ENCODE results near the gene HIP1. TPM values are rescaled to one million over a fixed set of nuclear protein-coding genes. Genes with fewer than 3 reads are reported as not detected.
"Not testable (repeated sequence)": the region's sequence is repeated elsewhere in the genome, so short reads cannot be mapped to it uniquely, and the experiment has no call there.

The HIP1 gene
- total RNA-seq, 1 experiment from 2014 or later = 48.6 TPM

DNA sequence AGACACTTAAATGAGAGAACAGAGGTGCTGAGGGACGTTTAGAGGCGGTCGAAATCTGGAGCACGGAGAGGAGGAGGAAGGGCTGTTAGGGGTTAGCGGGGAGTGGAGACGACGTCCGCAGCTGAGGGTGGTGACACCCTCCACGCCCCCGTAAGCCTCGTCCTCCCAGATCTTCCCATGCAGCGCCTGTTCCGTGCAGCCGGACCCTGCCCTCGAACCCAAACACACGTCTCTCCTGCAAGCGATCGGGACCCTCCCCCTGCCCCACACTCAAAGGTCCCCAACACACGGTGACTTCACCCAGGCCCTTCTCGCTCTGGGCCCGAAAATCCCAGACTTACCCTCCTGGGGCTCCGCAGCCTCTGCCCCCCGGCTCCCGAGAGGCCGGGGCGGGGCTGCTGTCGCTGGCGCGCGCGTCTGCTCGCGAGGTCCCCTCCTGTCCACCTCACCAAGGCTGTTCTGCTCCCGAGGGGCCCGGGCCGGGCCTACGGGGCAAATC is 211.5 kb downstream of the HIP1 start:
- peaks cover 24% of the 10 kb centered on the region for H3K36me3 ChIP-seq
- H3K4me1 ChIP-seq = peaks cover 15% of the 10 kb centered on the region
- not testable (repeated sequence) for H3K27me3 ChIP-seq; H3K9me3 ChIP-seq (replicated peaks)
- H3K27ac ChIP-seq = peak overlapping the region; percentile 46
- H3K4me3 ChIP-seq = peak overlapping the region; percentile 73
- DNase-seq = peak in 1 of 2 experiments; percentile 20

DNA sequence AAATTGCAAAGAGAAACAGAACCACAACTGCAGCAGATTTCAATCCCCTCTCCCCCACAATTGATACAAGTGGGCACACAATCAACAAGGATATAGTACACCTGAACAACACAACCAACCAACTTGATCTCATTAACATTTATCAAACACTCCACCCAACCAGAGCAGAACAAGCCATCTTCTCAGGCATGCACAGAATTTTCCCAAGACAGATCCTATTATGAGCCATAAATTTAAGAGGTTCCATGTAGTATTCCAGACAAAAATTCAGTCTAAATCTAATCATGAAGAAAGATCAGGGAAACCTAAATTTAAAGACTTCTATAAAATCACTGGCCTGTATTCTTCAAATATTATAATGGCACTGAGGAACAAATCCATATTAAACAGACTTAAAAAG is 217.0 kb downstream of the HIP1 start:
- peaks cover 55% of the 10 kb centered on the region for H3K36me3 ChIP-seq
- H3K27me3 ChIP-seq; H3K9me3 ChIP-seq (replicated peaks); DNase-seq; H3K4me1 ChIP-seq; H3K27ac ChIP-seq; H3K4me3 ChIP-seq: not testable (repeated sequence)

DNA sequence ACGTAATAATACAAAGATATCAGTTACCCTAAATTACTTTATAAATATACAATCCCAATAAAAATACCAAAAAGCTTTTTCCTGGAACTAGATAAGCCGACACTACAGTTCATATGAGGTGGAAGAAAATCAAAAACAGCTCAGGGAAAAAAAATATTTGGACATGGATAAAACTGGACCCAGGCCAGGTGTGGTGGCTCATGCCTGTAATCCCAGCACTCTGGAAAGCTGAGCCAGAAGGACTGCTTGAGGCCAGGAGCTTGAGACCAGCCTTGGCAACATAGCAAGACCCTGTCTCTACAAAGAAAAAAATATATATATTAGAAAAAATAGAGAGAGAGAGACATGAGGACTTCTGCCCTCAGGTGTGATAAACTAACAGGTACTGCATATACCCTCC is 219.9 kb downstream of the HIP1 start:
- H3K27ac ChIP-seq; H3K27me3 ChIP-seq; H3K9me3 ChIP-seq (replicated peaks); H3K4me3 ChIP-seq; H3K4me1 ChIP-seq; DNase-seq: not testable (repeated sequence)
- peaks cover 49% of the 10 kb centered on the region for H3K36me3 ChIP-seq

DNA sequence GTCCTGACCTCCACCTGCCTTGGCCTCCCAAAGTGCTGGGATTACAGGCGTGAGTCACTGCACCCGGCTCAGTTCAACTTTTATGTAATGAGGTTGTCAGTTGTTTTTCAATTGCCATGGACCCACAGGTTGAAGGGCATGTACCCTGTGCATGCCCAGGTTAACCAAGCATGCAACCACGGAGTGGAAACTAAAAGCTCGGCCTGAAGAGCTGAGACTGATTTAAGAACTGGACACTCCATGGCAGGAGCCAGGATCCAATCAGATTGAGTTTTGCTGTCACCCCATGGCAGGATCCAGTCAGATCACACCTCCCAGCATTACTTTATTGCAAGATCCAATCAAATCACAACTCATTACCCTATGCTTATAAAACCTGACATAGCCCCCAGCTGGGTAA is 229.7 kb downstream of the HIP1 start:
- not testable (repeated sequence) for DNase-seq; H3K4me3 ChIP-seq; H3K27ac ChIP-seq; H3K4me1 ChIP-seq; H3K36me3 ChIP-seq; H3K9me3 ChIP-seq (replicated peaks); H3K27me3 ChIP-seq

DNA sequence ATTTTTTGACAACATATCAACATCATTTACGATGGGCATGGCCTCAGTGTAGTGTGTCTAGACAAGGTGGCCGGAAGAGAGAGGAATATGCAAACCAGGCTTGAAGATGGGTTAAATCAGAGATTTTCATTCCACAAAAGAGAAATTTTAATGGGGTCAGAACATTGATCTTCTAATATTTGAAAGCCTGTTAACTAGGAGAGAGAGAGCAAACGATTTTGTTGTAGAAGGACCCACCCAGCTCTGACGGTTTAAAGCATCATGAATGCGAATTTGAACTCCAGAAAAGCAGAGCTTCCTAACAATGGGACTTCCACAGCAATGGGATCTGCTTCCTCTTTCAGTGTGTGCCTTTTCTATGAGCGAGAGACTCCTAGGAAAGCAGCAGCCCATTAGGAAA is 246.7 kb downstream of the HIP1 start, which contains the start of gene SPDYE5:
Gene SPDYE5 (plus strand): TSS at position 301 of the 400 bp plus-strand sequence. CDS start 1,728 bp downstream, outside the sequence.
- not testable (repeated sequence) for H3K4me1 ChIP-seq; H3K27me3 ChIP-seq; DNase-seq; H3K4me3 ChIP-seq; H3K27ac ChIP-seq; H3K36me3 ChIP-seq; H3K9me3 ChIP-seq (replicated peaks)

DNA sequence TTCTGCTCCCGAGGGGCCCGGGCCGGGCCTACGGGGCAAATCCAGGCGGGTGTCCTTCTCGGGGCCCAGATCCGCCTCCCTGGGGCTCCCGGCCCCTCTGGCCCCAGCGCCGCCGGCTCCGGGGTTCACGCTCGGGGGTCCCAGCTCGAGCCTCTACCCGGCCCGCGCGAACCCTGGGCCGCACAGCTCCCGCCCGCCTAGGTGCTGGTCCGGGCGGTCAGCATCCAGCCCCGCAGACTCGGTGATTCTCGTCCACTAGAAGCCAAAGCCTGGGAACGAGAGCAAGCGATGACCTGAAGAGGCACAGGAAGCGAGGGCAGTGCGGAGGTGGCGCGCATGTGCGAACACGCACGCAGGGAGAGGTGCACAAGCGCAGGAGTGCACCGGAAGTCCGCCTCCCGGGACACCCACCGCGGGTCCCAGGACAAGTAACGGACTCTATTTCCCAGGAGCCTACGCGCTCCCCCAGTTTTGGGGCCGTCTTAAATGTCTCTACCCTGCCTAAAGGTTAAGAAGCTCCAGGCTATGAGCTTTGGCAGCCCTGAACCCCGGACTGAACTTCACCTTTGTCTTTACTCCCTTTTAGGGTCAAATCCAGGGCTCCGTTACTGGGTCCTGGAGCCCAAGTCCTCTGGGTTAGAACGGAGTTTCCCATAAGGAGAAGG is 252.6 kb downstream of the HIP1 start, which contains the start of gene POM121C:
Gene POM121C (minus strand): TSS at position 321 of the 665 bp plus-strand sequence. CDS start 44,803 bp downstream, outside the sequence.
- peak within 1 kb of the TSS; percentile 58 for H3K27ac ChIP-seq
- peak within 1 kb of the TSS; percentile 100 for H3K4me3 ChIP-seq
- DNase-seq = peak; percentile 94 to 96
- not testable (repeated sequence) for H3K27me3 ChIP-seq; H3K9me3 ChIP-seq (replicated peaks); H3K4me1 ChIP-seq; H3K36me3 ChIP-seq

DNA sequence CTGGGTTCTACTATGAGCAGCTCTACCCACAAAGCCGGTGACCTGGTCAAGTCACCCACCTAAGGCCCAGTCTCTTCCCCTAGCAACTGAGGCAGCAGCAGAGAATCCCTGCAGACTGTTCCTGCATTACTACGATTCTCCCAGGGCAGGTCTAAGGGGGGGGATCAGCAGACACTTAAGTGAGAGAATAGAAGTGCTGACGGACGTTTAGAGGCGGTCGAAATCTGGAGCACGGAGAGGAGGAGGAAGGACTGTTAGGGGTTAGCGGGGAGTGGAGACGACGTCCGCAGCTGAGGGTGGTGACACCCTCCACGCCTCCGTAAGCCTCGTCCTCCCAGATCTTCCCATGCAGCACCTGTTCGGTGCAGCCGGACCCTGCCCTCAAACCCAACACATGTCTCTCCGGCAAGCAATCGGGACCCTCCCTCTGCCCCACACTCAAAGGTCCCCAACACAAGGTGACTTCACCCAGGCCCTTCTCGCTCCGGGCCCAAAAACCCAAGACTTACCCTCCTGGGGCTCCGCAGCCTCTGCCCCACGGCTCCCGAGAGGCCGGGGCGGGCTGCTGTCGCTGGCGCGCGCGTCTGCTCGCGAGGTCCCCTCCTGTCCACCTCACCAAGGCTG is 253.3 kb downstream of the HIP1 start:
- not testable (repeated sequence) for H3K27me3 ChIP-seq; H3K36me3 ChIP-seq; H3K4me1 ChIP-seq; H3K9me3 ChIP-seq (replicated peaks)
- H3K27ac ChIP-seq = peak overlapping the region; percentile 58
- H3K4me3 ChIP-seq = peak overlapping the region; percentile 100
- peak; percentile 10 to 29 for DNase-seq

Other genes with a start within 250 kb of the HIP1 start
- gene SPDYE5, start 246.6 kb downstream of the HIP1 start, total RNA-seq (2014; rRNA removed; shearing (Covaris generic)) = not detected in 2 replicates
- not detected in 2 replicates for gene CCL26, start 33.3 kb upstream of the HIP1 start, total RNA-seq (2014; rRNA removed; shearing (Covaris generic))
- gene CCL24, start 74.9 kb upstream of the HIP1 start, total RNA-seq (2014; rRNA removed; shearing (Covaris generic)) = 0.35 TPM in 1 of 2 replicates, not detected in the other
- gene RHBDD2, start 140.1 kb upstream of the HIP1 start, total RNA-seq (2014; rRNA removed; shearing (Covaris generic)) = 49.3 and 50.6 TPM in 2 replicates
- gene POR, start 176.2 kb upstream of the HIP1 start, total RNA-seq (2014; rRNA removed; shearing (Covaris generic)) = 106 and 109 TPM in 2 replicates

Data from SJCRH30 (cell line).